H9 (cell line): ENCODE data around the gene CD247. TPM values are rescaled to one million over a fixed set of nuclear protein-coding genes. Genes with fewer than 3 reads are reported as not detected.

ENCODE experiments used
- DNase-seq: peaks from one replicate; pipeline ENCODE4 v3.0.0-alpha.2; 2017
- H2AFZ ChIP-seq: one replicate; pipeline ENCODE4 v1.6.1; 2013; ENCODE audit warnings: mild to moderate bottlenecking, low read length, control low read depth, moderate library complexity
- H2AK5ac ChIP-seq: 2 replicates; pipeline ENCODE4 v1.6.1; 2013; ENCODE audit warnings: low read length, control low read depth, mixed read lengths; ENCODE audit not compliant: insufficient read length
- H2BK120ac ChIP-seq: one replicate; pipeline ENCODE4 v1.6.1; 2013; ENCODE audit warnings: low read depth, mild to moderate bottlenecking, low read length, control low read depth, inconsistent platforms; ENCODE audit not compliant: poor library complexity, severe bottlenecking
- H2BK12ac ChIP-seq: 2 replicates; pipeline ENCODE4 v1.6.1; 2013; ENCODE audit warnings: low read length, control low read depth, mixed read lengths, low read depth; ENCODE audit not compliant: insufficient read length
- H2BK15ac ChIP-seq: 2 replicates; pipeline ENCODE4 v1.6.1; 2013; ENCODE audit warnings: low read depth, low read length, control low read depth
- H2BK20ac ChIP-seq: one replicate; pipeline ENCODE4 v1.6.1; 2013; ENCODE audit warnings: low read depth, mild to moderate bottlenecking, low read length, control low read depth, inconsistent platforms; ENCODE audit not compliant: poor library complexity, severe bottlenecking
- H2BK5ac ChIP-seq: 2 replicates; pipeline ENCODE4 v1.6.1; 2013; ENCODE audit warnings: low read length, control low read depth, mixed read lengths; ENCODE audit not compliant: insufficient read length
- H3K14ac ChIP-seq: 2 replicates; pipeline ENCODE4 v1.6.1; 2013; ENCODE audit warnings: low read length, control low read depth; ENCODE audit not compliant: insufficient read depth
- H3K18ac ChIP-seq: 2 replicates; pipeline ENCODE4 v1.6.1; 2013; ENCODE audit warnings: low read depth, mild to moderate bottlenecking, mixed read lengths, low read length, control low read depth; ENCODE audit not compliant: insufficient read length
- H3K23ac ChIP-seq: 2 replicates; pipeline ENCODE4 v1.6.1; 2013; ENCODE audit warnings: low read length, control low read depth, mixed read lengths, low read depth; ENCODE audit not compliant: insufficient read length
- H3K23me2 ChIP-seq: 2 replicates; pipeline ENCODE4 v1.6.1; 2013; ENCODE audit warnings: low read depth, mild to moderate bottlenecking, mixed read lengths, low read length, control low read depth; ENCODE audit not compliant: insufficient read length, poor library complexity, severe bottlenecking
- H3K27ac ChIP-seq: 2 replicates; pipeline ENCODE4 v1.5.1; 2013; ENCODE audit warnings: low read length, control low read depth, mixed read lengths, low read depth; ENCODE audit not compliant: insufficient read length
- H3K27me3 ChIP-seq: 2 replicates; pipeline ENCODE4 v1.6.1; 2013; ENCODE audit warnings: low read length, control low read depth, inconsistent platforms; ENCODE audit not compliant: insufficient read depth
- H3K4ac ChIP-seq: 2 replicates; pipeline ENCODE4 v1.6.1; 2013; ENCODE audit warnings: low read depth, mild to moderate bottlenecking, control low read depth, inconsistent platforms, low read length, moderate library complexity
- H3K4me1 ChIP-seq: 2 replicates; pipeline ENCODE4 v1.6.1; 2013; ENCODE audit warnings: low read length, control low read depth, inconsistent platforms; ENCODE audit not compliant: insufficient read depth
- H3K4me2 ChIP-seq: 2 replicates; pipeline ENCODE4 v1.6.1; 2013; ENCODE audit warnings: low read length, control low read depth, mixed read lengths; ENCODE audit not compliant: insufficient read length, insufficient read depth
- H3K56ac ChIP-seq: 2 replicates; pipeline ENCODE4 v1.6.1; 2013; ENCODE audit warnings: low read depth, mild to moderate bottlenecking, mixed read lengths, low read length, control low read depth; ENCODE audit not compliant: insufficient read length
- H3K79me1 ChIP-seq: 2 replicates; pipeline ENCODE4 v1.6.1; 2013; ENCODE audit warnings: low read depth, mild to moderate bottlenecking, moderate library complexity, low read length, control low read depth, inconsistent platforms; ENCODE audit not compliant: insufficient read depth, poor library complexity, severe bottlenecking
- H3K79me2 ChIP-seq: 2 replicates; pipeline ENCODE4 v1.6.1; 2013; ENCODE audit warnings: low read length, control low read depth, inconsistent platforms; ENCODE audit not compliant: insufficient read depth
- H3K9ac ChIP-seq: 2 replicates; pipeline ENCODE4 v1.6.1; 2013; ENCODE audit warnings: low read length, control low read depth, mixed read lengths; ENCODE audit not compliant: insufficient read length; ENCODE audit errors: extremely low read depth
- H3K9me3 ChIP-seq: one replicate; pipeline ENCODE4 v1.6.1; 2013; ENCODE audit warnings: low read depth, low read length, inconsistent platforms; ENCODE audit not compliant: control insufficient read depth
- H3T11ph ChIP-seq: one replicate; pipeline ENCODE4 v1.6.1; 2013; ENCODE audit warnings: mild to moderate bottlenecking, low read length, control low read depth, inconsistent platforms
- H4K20me1 ChIP-seq: one replicate; pipeline ENCODE4 v1.6.1; 2013; ENCODE audit not compliant: control insufficient read depth, insufficient read length, insufficient read depth
- H4K5ac ChIP-seq: 2 replicates; pipeline ENCODE4 v1.6.1; 2013; ENCODE audit warnings: low read depth, mild to moderate bottlenecking, mixed read lengths, low read length, control low read depth; ENCODE audit not compliant: insufficient read length
- H4K8ac ChIP-seq: replicated peaks from 2 replicates; pipeline ENCODE4 v1.6.1; 2013; ENCODE audit warnings: low read length, control low read depth, mixed read lengths, low read depth; ENCODE audit not compliant: insufficient read length
- H4K91ac ChIP-seq: 2 replicates; pipeline ENCODE4 v1.6.1; 2013; ENCODE audit warnings: low read depth, mild to moderate bottlenecking, moderate library complexity, mixed read lengths, low read length, control low read depth; ENCODE audit not compliant: insufficient read length
- H3K27ac Mint-ChIP-seq, 3 experiments: 2 replicates in 2 of 3; 3 replicates in 1 of 3; pipeline ENCODE4 v1.8.0; 2020 to 2021; ENCODE audit warnings: mixed read lengths in 3 of 3, mild to moderate bottlenecking in 1 of 3, moderate library complexity in 1 of 3
- H3K27me3 Mint-ChIP-seq: 2 replicates; pipeline ENCODE4 v1.8.0; 2021; ENCODE audit warnings: low read depth, mild to moderate bottlenecking, moderate library complexity, mixed read lengths
- H3K36me3 Mint-ChIP-seq, 3 experiments: 2 replicates in 2 of 3; 3 replicates in 1 of 3; pipeline ENCODE4 v1.8.0; 2020 to 2021; ENCODE audit warnings: low read depth in 3 of 3, mixed read lengths in 3 of 3; ENCODE audit not compliant: insufficient read depth in 1 of 3
- H3K4me1 Mint-ChIP-seq, 2 experiments: 2 replicates each; pipeline ENCODE4 v1.8.0; 2020; ENCODE audit warnings: mixed read lengths in 2 of 2
- H3K4me3 Mint-ChIP-seq, 2 experiments: 2 replicates in 1 of 2; 3 replicates in 1 of 2; pipeline ENCODE4 v1.8.0; 2020 to 2021; ENCODE audit warnings: mild to moderate bottlenecking in 2 of 2, mixed read lengths in 2 of 2, moderate library complexity in 1 of 2
- H3K9me3 Mint-ChIP-seq, 2 experiments: 2 replicates in 1 of 2; 3 replicates in 1 of 2; pipeline ENCODE4 v1.8.0; 2020; ENCODE audit warnings: mild to moderate bottlenecking in 2 of 2, mixed read lengths in 2 of 2, moderate library complexity in 1 of 2
- CTCF ChIP-seq: fragments of 200-600 bp; sonication (generic); conservative IDR thresholded peaks from 3 replicates; pipeline ENCODE4 v1.8.0; 2021; ENCODE audit warnings: antibody characterized with exemption, mild to moderate bottlenecking
- WGBS: extraction: QIAGEN DNeasy Blood & Tissue Kit; methylation state at CpG from one replicate; pipeline ENCODE4 v1.1.7; 2013; ENCODE audit warnings: missing lambda C conversion rate, low lambda C conversion rate, mixed read lengths; ENCODE audit not compliant: insufficient read length; ENCODE audit errors: extremely low coverage; 5-methylcytosine and 5-hydroxymethylcytosine counted together
- total RNA-seq: library from RNA; stranded (reverse); gene quantifications from 2 replicates; pipeline ENCODE4 v1.2.1, GENCODE V29; 2021

CD247 gene
- total RNA-seq, 1 experiment from 2014 or later, result 1.2 TPM

- H3K27ac Mint-ChIP-seq, result peak overlapping the region; percentile 12 to 73 (median 16); a peak in 4 of 7 replicates
- no peak overlapping the region for H4K8ac ChIP-seq
- no peak overlapping the region for H2BK15ac ChIP-seq
- H3T11ph ChIP-seq, result no peak overlapping the region
- no peak overlapping the region for H3K23ac ChIP-seq
- H3K79me2 ChIP-seq, result no peaks in the 10 kb centered on the region
- H3K9me3 ChIP-seq, result no peaks in the 10 kb centered on the region
- H3K4me3 Mint-ChIP-seq, result peak overlapping the region; percentile 19 to 64; a peak in 3 of 5 replicates
- no peak overlapping the region for H3K18ac ChIP-seq
- no peak overlapping the region for H2BK12ac ChIP-seq
- no peak overlapping the region for H2BK5ac ChIP-seq
- H3K79me1 ChIP-seq, result no peaks in the 10 kb centered on the region
- peaks cover 0 to 6% (median 2%) of the 10 kb centered on the region in 3 experiments; a peak in 2 of 7 replicates for H3K36me3 Mint-ChIP-seq
- peaks cover 17% of the 10 kb centered on the region; the same call in 1 of the 2 replicates for H3K4me1 ChIP-seq
- H3K9ac ChIP-seq, result no peak overlapping the region
- peaks cover 70 to 75% of the 10 kb centered on the region in 2 experiments for H3K4me1 Mint-ChIP-seq
- no peak overlapping the region for H4K5ac ChIP-seq
- no peak overlapping the region for H4K91ac ChIP-seq
- no peak for TF ChIP-seq CTCF
- no peak overlapping the region for H3K27ac ChIP-seq
- no CpG with 5 or more reads among the region's 7 CpGs for WGBS
- H3K27me3 Mint-ChIP-seq, result no peaks in the 10 kb centered on the region; the same call in 1 of the 2 replicates
- H2AFZ ChIP-seq, result no peak overlapping the region
- H4K20me1 ChIP-seq, result no peaks in the 10 kb centered on the region
- DNase-seq, result peak; percentile 59
- no peak overlapping the region for H3K56ac ChIP-seq
- no peak overlapping the region for H2BK20ac ChIP-seq
- H3K4me2 ChIP-seq, result no peak overlapping the region
- no peak overlapping the region for H3K4ac ChIP-seq
- H2BK120ac ChIP-seq, result no peak overlapping the region
- peak overlapping the region; percentile 72; the same call in 1 of the 2 replicates for H3K14ac ChIP-seq
- no peaks in the 10 kb centered on the region for H3K27me3 ChIP-seq
- H2AK5ac ChIP-seq, result no peak overlapping the region
- no peaks in the 10 kb centered on the region for H3K9me3 Mint-ChIP-seq
- no peaks in the 10 kb centered on the region for H3K23me2 ChIP-seq
Measured at GRCh38 chr1:167425482-167425881, 92.8 kb downstream of the CD247 start.
